LNCaP clone FGC (cell line): Measurements from ENCODE around the gene TK1.

ENCODE experiments used
- DNase-seq: peaks from one replicate; pipeline ENCODE4 v3.0.0-alpha.2; 2011; ENCODE audit warnings: low read depth
- H3K4me3 ChIP-seq: 2 replicates; pipeline ENCODE4 v1.5.1; 2011; ENCODE audit warnings: mild to moderate bottlenecking, low read depth, low read length, control low read depth
- TF ChIP-seq, protein P1 (sequence below): IDR thresholded peaks from 2 replicates; pipeline ENCODE4 v1.5.1; 2012; ENCODE audit warnings: mild to moderate bottlenecking; ENCODE audit not compliant: control insufficient read depth, insufficient read depth; ENCODE audit errors: extremely low read depth

TK1 gene

DNA sequence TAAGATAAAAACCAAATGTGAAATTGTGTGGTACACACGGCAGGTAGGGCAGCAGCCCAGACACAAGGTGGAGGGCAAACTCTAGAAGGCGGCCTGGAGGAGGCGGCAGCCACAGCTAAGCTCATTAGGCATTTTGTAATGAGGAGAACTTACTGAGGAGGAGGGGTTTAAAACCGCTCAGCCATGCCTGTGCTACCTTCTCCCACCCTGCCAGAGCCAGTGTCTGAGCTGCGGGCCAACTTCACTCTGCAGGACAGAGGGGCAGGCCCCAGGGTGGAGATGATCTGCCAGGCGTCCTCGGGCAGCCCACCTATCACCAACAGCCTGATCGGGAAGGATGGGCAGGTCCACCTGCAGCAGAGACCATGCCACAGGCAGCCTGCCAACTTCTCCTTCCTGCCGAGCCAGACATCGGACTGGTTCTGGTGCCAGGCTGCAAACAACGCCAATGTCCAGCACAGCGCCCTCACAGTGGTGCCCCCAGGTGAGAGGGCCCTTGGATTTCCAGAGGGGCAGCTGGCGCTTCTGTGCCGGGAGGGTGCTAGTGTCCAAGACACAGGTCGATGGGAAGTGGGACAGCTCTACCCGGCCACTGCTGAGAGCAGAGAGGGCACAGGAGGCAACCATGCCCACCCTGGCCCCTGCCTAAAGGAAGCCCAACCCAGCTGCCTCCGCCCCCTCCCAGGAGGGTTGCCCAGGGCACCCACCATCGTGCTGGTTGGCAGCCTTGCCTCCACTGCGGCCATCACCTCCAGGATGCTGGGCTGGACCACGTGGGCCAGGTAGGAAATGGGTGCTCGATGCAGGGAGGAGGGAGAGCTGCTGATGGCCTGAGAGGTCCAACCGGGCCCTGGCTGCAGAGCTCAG is 22.7 kb downstream of the TK1 start:
- TF ChIP-seq, protein P1, sequence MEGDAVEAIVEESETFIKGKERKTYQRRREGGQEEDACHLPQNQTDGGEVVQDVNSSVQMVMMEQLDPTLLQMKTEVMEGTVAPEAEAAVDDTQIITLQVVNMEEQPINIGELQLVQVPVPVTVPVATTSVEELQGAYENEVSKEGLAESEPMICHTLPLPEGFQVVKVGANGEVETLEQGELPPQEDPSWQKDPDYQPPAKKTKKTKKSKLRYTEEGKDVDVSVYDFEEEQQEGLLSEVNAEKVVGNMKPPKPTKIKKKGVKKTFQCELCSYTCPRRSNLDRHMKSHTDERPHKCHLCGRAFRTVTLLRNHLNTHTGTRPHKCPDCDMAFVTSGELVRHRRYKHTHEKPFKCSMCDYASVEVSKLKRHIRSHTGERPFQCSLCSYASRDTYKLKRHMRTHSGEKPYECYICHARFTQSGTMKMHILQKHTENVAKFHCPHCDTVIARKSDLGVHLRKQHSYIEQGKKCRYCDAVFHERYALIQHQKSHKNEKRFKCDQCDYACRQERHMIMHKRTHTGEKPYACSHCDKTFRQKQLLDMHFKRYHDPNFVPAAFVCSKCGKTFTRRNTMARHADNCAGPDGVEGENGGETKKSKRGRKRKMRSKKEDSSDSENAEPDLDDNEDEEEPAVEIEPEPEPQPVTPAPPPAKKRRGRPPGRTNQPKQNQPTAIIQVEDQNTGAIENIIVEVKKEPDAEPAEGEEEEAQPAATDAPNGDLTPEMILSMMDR = no peak
- H3K4me3 ChIP-seq = no peak overlapping the region
- no peak for DNase-seq

DNA sequence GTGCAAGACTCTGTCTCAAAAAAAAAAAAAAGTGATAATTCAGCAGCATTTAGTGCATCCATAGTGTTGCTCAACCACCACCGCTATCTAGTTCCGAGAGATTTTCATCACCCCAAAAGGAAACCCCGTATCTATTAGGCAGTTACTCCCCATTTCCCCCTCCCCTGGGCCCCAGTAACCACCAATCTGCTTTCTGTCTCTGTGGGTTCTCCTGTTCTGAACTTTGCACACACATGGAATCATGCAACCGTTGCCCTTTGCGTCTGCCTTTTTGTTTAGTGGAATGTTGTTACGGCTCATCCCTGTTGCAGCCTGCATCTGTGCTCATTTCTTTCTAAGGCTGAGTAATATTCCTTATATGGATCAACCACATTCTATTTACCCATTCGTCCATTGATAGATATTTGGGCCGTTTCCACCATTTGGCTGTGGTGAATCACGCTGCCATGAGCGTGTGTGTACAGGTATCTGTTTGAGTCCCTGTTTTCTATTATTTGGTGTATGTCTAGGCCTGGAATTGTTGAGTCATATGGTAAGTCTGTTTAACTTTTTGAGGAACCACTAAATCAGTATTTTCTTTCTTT is 27.2 kb downstream of the TK1 start:
- TF ChIP-seq, protein P1 = no peak
- no peak overlapping the region for H3K4me3 ChIP-seq
- no peak for DNase-seq

DNA sequence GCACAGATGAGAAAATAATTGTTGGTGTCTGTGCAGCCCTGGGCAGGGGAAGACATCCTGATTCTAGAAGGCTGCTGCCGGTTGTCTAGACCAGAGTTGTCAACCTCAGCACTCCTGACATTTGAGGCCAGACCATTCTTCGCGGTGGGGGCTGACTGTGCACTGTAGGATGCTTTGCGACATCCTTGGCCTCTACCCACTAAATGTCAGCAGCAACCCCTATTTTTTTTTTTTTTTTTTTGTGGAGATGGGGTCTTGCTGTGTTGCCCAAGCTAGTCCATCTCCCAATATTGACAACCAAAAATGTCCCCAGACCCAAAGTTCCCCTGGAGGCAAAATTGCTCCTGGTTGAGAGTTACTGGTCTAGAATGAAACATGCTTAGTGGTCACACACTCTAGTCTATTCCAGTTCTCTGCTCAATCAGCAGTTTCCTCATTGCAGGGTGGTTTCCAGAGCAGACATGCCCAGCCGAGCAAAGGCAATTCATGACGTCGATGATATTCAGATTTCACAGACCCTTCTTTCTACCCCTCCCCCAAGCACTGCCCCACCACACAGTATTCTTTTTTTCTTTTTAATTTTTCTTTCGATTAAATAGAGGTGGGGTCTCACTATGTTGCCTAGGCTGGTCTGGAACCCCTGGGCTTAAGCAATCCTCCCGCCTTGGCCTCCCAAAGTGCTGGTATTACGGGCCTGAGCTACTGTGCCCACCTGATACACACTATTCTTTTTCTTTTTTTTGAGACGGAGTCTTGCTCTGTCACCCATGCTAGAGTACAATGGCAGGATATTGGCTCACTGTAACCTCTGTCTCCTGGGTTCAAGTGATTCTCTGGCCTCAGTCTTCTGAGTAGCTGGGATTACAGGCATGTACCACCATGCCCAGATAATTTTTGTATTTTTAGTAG is 31.7 kb downstream of the TK1 start:
- DNase-seq = no peak
- TF ChIP-seq, protein P1 = no peak
- no peak overlapping the region for H3K4me3 ChIP-seq

DNA sequence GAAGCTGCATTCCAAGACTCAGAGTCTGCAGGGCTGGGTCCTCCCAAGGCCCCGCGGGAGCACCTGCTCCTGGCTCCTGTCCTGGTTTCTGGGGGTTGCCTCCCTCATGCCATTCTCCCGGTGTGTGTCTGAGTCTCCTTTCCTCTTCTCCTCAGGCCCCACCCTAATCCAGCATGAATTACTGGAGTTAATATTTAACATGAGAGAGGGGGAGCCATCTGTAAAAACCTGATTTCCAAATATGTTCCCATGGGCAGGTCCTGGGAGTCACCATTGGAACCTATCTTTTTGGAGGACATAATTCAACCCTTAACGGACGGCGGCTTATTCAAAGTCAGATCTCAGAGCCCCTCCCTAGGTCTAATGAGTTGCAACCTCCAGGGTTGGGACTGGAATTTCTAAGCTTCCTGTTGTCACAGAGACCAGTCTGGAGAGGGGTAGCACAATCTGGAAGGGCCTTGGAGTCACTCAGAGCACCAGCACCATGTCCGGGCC is 35.3 kb downstream of the TK1 start:
- DNase-seq = no peak
- TF ChIP-seq, protein P1 = no peak
- no peak overlapping the region for H3K4me3 ChIP-seq

DNA sequence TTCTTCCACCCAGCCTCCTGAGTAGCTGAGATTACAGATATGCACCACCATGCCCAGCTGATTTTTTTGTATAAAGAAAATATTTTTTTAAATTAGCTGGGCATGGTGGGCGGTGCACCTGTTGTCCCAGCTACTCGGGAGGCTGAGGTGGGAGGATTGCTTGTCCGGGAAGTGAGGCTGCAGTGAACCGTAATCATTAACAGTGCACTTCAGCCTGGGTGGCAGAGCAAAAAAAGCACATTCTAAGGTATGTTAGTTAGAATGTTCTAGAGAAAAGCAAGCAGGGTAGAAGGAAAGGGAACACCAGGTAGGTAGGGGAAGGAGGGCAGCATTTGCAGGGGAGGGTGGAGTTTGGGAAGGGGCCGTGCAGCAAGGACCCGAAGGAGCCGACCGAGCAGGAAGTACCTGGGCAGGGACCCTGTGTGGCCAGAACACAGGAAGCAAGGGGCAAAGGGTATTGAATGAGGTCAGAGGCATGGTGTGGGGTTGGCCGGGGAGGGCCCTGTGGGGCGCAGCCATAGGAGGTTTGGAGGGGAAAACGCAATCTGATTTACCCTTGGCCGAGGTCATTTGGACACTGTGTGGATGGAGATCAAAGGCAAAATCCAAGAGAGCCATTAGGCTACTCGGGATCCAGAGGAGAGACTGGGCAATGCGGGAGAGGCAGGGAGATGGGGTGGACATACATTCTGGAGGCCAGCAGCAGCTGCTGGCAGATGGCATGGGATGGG is 38.4 kb downstream of the TK1 start:
- DNase-seq = no peak
- H3K4me3 ChIP-seq = no peak overlapping the region
- TF ChIP-seq, protein P1 = no peak
